Ishikawa (cell line): ENCODE results near the gene TRIM24.

Experiments
- CEBPB ChIP-seq: IDR thresholded peaks from 2 replicates; pipeline ENCODE4 v1.6.1; 2012
- CREB1 ChIP-seq: IDR thresholded peaks from 2 replicates; pipeline ENCODE4 v1.6.1; 2012; ENCODE audit warnings: low read depth
- EGR1 ChIP-seq: IDR thresholded peaks from 2 replicates; pipeline ENCODE4 v1.6.1; 2012
- EP300 ChIP-seq: IDR thresholded peaks from 2 replicates; pipeline ENCODE4 v1.6.1; 2012; ENCODE audit warnings: borderline replicate concordance
- MAX ChIP-seq: IDR thresholded peaks from 2 replicates; pipeline ENCODE4 v1.6.1; 2012
- RAD21 ChIP-seq: IDR thresholded peaks from 2 replicates; pipeline ENCODE4 v1.6.1; 2012; ENCODE audit warnings: low read depth
- TEAD4 ChIP-seq: IDR thresholded peaks from 2 replicates; pipeline ENCODE4 v1.6.1; 2012
- USF1 ChIP-seq: IDR thresholded peaks from 2 replicates; pipeline ENCODE4 v1.6.1; 2012
- YY1 ChIP-seq: IDR thresholded peaks from 2 replicates; pipeline ENCODE4 v1.6.1; 2012; ENCODE audit warnings: low read depth

- no peak for TF ChIP-seq EP300
- TF ChIP-seq USF1: no peak
- TF ChIP-seq CEBPB: no peak
- TF ChIP-seq TEAD4: no peak
- no peak for TF ChIP-seq RAD21
- no peak for TF ChIP-seq YY1
- no peak for TF ChIP-seq MAX
- no peak for TF ChIP-seq CREB1
- TF ChIP-seq EGR1: no peak
Measured at GRCh38 chr7:138549082-138549481, 89.0 kb downstream of the TRIM24 start.
